WI38 (cell line): Measurements from ENCODE around the gene ADGRA1.

Experiments
- H3K4me3 ChIP-seq: 2 replicates; pipeline ENCODE4 v1.5.1; 2011; ENCODE audit warnings: low read depth, mild to moderate bottlenecking, control low read depth, low read length
- CTCF ChIP-seq: IDR thresholded peaks from 2 replicates; pipeline ENCODE4 v1.5.1; 2012; ENCODE audit warnings: low read depth, mild to moderate bottlenecking, control low read depth, low read length

ADGRA1 gene

DNA sequence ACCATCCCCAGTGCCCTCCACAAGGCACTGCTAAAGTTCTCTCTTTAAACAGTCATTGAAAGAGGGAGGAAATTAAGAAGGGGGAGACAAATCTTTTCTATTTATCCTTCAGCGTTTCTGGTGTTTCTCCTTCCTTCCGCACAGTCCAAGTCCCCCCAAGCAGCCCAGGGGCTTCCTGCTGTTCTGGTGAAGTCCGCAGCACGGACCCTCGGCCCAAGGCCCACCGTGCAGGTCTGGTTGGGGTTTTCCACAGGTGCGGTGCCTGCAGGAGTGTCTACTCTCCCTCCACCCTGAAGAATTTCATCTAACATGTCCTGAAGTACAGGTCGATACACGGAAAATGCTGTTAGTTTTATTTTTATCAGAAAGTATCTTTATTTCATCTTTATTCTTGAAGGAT, 38.2 kb downstream of the ADGRA1 start:
- TF ChIP-seq CTCF = no peak
- no peak overlapping the region for H3K4me3 ChIP-seq

- no peak for TF ChIP-seq CTCF
Measured at GRCh38 chr10:133126431-133127290, 38.9 kb downstream of the ADGRA1 start.

DNA sequence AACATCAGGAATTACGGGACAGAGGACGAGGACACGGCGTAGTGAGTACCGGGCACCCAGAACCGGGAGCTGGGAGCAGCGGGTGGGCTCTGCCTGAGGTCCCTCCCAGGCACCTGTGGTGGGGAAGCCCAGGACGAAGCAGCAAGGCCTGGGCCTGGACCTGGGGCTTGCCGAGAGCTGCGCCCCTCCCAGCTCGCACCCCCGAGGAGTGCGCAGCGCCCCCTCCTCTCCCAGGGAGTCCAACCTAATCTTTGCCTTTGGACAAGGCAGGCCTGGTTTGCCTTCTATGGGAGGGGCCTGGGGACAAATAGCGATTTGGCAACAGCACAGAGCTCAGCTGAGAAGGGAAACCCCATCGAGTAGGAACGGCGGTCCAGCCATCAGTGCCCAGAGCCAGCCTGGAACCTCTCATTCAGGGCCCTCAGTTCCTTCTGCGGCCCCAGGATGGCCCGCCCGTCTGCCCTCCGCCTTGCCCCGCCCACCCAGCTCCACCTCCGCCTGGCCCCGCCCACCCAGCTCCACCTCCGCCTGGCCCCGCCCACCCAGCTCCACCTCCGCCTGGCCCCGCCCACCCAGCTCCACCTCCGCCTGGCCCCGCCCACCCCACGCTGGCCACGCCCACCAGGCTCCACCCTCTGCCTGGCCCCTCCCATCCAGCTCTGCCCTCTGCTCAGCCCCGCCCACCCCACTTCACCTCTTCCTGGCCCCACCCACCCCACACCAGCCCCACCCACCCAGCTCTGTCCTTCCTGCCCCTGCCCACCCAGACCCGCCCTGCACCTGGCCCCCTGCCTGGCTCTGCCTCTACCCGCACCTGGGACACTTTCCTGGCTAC, 39.8 kb downstream of the ADGRA1 start:
- no peak overlapping the region for H3K4me3 ChIP-seq
- no peak for TF ChIP-seq CTCF

More at GRCh38 chr10:133126431-133127290, 38.9 kb downstream of the ADGRA1 start:
- no peak overlapping the region for H3K4me3 ChIP-seq

GRCh38 chr10:133128126-133129070, 40.7 kb downstream of the ADGRA1 start:
- H3K4me3 ChIP-seq = no peak overlapping the region
- no peak for TF ChIP-seq CTCF

DNA sequence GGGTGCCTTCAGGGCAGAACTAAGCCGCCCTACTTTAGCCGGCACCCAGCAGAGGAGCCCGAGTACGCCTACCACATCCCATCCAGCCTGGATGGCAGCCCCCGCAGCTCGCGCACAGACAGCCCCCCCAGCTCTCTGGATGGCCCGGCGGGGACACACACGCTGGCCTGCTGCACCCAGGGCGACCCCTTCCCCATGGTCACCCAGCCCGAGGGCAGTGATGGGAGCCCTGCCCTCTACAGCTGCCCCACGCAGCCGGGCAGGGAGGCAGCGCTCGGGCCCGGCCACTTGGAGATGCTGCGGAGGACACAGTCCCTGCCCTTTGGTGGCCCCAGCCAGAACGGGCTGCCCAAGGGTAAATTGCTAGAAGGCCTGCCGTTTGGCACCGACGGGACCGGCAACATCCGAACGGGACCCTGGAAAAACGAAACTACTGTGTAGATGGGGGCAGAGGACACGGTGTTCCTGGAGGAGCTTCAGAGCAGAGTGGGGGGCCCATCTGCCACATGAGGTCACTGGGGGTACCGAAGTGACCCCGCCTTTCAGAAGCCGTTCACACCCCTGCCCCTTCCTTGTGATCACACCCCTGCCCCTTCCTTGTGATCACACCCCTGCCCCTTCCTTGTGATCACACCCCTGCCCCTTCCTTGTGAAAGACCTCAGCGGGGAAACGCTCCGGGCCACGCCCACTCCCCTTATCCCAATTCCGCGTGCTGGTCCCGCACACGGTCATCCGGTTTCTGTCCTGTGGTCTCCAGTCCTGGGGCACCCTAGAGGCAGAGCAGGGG, 41.5 kb downstream of the ADGRA1 start:
- no peak for TF ChIP-seq CTCF
- H3K4me3 ChIP-seq = no peak overlapping the region

DNA sequence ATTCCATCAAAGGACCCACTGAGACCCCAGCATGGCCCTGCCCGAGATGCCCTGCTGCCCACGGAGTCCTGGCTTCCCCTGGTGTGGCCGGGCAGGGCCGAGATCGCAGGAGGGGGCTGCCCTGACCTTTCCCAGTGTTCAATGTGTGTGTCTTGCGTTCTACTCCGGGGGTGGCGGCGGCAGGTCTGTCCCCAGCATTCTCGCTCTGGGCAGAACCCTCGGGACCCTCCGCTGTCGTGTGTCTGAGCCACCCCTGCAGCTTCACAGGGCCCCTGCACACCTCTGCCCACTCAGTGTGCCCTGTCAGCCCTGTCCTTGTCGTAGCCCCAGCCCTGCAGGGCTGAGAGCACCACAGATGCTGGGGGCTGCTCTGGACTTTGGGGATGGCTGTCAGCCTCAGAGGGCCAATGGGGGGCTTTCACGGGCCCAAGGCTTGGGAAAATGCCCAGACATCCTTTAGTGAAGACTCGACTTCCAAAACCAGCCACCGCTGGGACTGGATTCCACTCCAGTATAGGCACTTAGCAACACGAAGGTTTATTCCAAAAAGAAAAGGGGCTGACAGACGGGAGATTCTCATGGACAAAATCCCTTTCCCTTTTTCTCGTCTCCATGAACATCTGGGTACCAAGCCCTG, 42.3 kb downstream of the ADGRA1 start:
- no peak for TF ChIP-seq CTCF
- no peak overlapping the region for H3K4me3 ChIP-seq
